NCI-H1930 (cell line): ENCODE results near the gene CDC7.

Experiments used
- DNase-seq, 2 experiments: peaks; one replicate each; lab custom pipeline; 2025; lab: John Stamatoyannopoulos, UW

CDC7 gene

DNA sequence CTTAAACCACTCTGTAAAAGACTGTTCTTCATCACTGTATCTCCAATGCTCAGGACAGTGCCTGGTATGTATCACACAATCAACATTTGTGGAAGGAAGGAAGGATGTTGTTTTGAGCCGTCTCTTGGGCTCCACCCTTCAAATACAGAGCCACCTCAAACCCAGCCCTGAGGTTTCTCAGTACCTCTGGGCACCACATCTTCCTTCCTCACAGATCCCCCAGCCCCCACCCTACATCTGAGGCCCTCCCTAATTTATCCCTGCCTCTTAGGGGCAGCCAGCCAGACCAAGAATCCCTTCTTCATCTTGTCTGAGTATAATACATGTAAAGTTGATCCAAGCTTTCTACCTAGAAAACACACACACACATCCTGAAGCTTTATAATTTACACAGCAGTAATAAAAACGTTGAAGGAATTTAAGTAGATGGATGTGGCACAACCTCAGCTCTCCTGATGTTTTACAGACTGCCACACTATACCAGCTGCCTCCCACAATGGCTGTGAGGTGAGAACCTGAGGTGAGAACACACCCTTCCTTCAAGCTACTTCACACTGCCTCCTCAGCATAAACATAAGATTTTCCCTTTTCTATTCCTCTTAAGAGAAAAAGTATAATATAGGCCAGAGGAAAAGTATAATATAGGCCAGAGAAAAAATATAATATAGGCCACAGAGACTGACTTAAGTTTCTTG lies 48.5 kb downstream of the CDC7 start:
- no peak for DNase-seq

DNA sequence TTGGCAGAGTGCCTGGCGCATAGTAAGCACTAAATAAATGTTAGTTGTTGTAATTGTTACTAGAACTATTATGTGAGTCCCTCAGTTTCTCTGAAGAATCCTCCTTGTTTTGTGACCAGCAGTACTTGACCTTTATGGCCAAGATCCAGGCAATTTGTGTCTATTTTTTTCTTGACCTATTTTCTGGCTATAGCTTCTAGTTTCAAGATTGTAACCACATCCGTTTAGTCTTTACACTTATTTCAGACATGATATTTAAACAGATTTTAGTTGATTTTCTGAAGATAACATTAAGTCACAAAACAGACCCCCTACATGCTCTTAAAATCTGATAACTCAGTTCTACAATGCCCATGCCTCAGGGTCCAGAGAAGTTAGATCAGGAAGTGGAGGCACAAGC lies 50.3 kb downstream of the CDC7 start:
- no peak for DNase-seq

- DNase-seq, result no peak
These were observed 51.4 kb downstream of the CDC7 start for GRCh38 chr1:91552091-91552490.

- no peak for DNase-seq
These were observed 51.9 kb downstream of the CDC7 start for GRCh38 chr1:91552596-91552995.

GRCh38 chr1:91553177-91553591 lies 52.5 kb downstream of the CDC7 start:
- no peak for DNase-seq

- no peak for DNase-seq
These were observed 54.6 kb downstream of the CDC7 start for GRCh38 chr1:91555074-91555730.

DNA sequence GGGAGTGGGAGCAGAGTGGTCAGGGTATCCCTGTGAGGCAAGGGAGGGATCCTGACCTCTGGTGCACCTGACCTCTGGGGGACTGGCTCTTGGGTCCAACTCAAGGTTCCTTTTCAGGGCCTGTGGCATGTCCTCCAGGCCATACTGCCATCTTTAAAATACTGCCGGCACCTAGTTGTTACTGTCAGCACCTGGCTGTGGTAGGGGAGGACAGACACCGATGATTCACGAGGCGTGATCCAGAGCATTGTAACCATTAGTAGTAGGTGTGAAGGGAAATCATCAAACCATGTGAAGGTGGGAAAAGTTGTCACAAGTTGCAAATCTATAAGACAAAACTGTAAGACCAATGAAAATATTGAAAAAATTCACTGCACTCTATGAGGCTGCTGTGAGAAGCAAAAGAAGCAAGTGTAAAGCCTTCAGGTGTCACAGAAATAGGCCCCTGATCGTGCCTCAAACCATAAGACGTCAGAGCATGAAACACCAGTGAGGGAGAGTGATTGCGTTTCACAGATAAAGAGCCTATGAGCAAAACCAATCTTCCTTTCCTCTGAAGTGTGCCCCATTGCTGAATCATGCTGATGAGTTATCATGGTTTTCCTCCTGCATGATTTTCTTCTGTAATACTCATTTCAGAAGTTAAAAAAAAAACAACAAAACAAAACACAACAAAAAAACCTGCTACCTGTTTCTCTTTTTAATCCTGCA lies 55.3 kb downstream of the CDC7 start:
- no peak for DNase-seq

DNA sequence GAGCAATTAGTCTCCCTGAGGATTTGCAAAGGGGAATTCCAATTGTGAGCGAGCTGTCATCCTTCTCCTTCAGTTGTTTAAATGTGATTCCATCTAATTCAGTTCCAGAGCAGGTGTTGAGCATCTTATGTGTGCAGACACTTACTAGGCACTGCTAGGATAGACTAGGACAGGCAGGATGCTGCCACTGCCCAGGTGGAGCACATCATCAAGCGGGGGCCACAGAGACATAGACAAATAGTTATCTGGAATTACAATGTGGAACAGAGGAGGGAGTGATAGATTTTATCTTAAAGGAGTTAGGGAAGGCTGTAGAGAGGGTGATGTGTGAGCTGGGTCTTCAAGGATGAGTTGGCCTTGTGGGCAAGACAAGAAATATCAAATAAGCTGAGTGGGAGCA lies 55.9 kb downstream of the CDC7 start:
- no peak for DNase-seq

DNA sequence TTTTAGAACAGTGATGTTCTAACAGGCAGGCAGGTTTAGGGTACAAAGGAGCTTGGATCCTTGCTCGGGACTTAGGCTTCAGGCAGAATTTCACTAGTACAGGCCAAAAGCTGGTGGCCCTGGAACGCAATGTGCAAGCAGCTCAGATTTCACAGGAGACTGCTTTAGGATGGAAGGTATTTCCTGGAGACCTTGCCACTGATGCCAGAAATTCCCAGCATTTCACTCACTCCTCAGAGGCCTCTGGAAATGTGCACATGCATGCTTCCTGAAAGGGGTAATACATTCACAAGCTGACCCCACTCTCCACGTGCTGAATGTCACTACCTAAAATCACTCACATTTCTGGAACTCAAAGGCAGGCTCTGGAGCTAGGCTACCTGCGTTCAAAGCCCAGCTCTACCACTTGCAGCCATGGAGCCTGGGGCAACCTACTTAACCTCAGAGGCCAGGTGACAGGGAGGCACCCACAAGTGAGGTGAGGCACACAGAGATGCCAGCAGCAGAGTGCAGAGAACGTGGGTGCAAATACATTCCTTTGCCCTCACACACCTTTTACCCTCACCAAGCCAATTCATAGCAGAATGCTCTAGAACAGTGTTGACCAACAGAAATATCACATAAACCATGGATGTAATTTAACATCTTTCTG lies 56.5 kb downstream of the CDC7 start:
- no peak for DNase-seq

DNA sequence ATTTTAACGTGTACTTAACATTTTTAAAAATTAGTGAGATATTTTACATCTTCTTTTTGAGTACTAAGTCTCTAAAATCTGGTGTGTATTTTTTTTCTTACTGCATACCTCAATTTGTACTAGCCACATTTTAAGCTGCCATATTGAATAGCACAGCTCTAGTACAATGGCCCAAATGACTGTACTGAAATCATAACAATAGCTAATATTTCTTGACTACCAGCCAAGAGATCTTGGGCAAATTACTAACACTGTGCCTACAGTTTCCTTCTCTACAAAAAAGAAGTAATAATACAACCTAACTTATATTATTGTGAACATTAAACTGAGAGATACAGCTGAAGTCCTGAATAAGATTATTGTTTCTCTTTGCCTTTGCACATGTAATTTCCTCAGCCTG lies 57.2 kb downstream of the CDC7 start:
- DNase-seq, result no peak

- DNase-seq, result no peak
These were observed 58.5 kb downstream of the CDC7 start for GRCh38 chr1:91559046-91559750.

DNA sequence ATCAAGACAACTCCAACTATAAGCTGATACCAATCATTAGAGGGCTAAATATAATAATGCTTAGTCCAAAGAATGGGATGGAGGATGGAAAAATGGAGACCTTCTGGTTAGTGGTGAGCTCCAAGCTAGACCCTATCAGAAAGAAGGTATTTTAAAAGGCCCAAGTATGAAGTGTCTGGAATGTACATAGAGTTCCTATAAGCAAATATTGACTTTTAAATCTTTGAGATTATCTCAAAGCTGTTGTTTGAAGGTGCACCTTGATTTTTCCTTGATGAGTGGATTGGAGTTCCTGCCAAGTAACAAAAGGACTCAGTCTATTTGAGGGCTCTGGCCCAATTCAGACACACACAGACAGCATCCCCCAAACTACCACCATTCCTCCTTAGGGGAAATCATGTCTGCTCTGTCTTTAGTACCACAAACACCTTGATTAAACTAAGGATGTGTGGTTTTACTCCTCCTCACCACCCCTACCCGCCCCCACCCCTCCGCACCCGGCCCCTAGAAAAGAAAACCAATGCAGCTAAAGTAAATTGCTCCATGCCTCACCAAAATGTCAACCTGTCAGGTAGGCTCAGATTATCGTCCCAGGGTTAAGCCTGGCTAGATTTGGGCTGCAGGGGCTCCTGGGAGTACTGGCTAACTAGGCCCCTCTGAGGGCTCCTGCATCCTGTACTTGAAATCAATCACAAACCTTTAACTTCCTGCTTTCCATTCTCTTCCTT lies 59.4 kb downstream of the CDC7 start:
- DNase-seq, result no peak

DNA sequence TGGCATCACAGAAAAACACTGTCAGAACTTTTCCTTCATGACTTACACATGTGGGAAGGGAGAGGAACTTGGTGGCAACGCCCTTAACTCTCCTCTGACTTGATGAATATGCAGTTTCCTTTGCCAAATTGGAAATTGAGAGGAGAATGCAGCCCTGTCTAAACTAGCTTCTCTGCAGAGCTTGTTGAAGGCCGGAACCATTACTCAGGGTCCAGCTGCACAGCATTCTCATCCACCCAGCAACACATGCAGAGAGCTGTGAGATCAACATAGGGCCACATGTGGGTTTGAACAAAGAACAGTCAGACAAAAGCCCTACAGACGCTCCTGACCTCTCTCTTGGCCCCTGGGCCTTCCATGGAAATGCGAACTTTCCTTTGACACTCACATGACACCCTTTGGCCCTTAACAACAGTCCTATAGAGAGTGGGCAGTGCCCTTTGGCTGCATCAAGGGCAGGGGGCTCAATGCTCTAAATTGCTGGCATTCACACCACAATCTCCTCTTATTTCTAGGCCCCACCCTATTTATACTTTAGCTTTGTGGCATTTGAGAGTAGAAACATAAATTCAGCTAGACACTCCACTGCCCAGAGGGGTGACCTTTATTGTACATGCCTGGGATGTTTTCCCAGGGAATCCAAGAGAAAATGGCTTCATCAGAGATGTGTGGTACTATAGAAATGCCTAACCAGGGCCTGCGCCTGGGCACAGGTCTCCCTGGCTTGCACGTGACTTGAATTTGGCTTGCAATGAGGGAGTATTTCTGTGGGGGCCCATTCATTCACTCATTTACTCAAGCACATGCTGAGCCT lies 64.4 kb downstream of the CDC7 start:
- DNase-seq, result no peak

GRCh38 chr1:91567583-91567982 lies 66.9 kb downstream of the CDC7 start:
- no peak for DNase-seq

DNA sequence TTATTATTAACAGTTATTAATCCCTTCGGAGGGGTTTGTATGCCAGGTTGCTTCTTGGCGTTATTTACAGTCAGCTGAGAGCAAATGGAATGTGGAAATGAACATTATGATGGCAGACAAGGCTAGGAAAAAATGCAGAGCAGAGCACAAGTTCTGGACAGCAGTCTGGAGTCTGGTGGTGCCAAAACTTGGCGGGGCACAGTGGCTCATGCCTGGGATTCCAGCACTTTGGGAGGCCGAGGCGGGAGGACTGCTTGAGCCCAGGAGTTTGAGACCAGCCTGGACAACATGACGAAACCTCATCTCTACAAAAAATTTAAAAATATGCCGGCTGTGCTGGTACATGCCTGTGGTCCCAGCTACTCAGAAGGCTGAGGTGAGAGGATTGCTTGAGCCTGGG lies 67.6 kb downstream of the CDC7 start:
- DNase-seq, result no peak

DNA sequence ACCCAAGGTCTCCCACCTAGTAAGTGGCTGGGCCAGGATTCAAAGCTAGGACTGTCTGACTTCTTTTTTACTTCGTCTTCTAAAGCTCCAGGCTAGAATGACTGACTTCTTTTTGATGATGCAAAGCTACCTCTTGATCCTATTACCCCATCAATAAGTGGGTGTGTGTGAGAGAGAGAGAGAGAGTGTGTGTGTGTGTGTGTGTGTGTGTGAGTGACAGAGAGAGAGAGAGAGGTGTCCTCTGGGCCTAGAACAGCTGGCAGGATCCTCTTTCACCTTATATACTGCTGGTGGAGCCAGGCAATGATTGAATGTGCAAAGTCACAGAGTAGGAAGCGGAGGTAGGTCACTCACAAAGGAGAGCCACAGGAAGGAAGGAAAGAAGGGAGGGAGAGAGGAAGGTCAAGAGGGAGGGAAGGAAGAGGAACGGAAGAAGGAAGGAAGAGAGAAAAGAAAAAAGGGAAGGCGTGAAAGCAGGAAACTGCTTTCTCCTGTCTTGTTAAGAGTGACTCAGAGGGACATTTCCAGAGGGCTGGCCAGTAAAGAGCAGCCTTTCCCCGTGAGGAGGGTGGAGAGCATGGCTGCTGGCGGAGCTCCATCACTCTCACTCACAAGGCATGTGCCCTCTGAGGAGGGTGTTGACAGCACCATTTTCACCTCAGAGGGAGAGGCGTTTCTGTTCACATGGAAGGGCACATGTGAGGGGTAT lies 68.9 kb downstream of the CDC7 start:
- DNase-seq, result no peak

DNA sequence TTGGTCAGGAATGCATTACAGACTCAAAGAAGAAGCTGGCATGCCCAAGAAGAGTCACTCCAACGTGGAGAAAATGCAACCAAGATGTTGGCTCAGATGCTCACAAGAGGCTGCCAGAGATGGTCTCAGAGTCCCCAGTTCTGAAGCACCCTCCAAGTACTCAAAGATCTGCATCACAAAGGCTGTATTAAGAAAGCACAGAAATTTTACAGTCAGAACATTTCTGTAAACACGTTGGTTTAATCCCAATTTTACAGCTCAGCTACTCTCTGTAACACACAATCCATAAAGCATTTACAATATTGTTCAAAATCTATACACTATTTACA lies 69.4 kb downstream of the CDC7 start:
- DNase-seq, result no peak

DNA sequence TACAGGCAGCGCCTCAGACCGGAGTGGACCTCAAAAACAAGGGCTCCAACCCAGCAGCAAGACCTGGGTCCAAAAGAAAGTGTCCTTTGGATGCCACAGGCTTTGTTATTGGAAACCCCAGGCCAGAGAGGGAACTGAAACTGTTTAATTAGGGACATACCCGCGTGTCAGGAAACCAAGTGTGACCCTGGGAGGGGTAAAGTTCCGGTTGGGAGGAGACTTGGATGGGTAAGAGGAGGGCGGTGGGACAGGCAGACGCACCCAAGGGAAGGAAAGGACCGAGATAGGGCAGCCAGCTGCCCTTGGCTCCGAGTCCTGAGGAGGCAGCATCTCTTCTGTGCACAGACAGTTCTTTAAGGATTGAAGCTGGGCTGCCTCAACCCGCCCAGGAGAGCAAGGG lies 71.4 kb downstream of the CDC7 start:
- DNase-seq, result no peak
